ENCODE data around the gene ARHGEF11. TPM values are rescaled to one million over a fixed set of nuclear protein-coding genes. Genes with fewer than 3 reads are reported as not detected.

ARHGEF11 gene
- total and polyA plus RNA-seq, 10 donors, result 3.4 to 65.3 (median 42.7) TPM

- 71 to 88% (median 77%) methylated on average over 2 of the region's 2 CpGs for WGBS, 5 donors
- Histone ChIP-seq H3K27ac (no peak overlapping the region), H3K4me1 (no peaks in the 10 kb centered on the region), H3K36me3 (peaks cover 0 to 8% (median 0%) of the 10 kb centered on the region in 6 donors), H3K27me3 (replicated peaks in 1 of 7) (no peaks in the 10 kb centered on the region), H3K9me3 (no peaks in the 10 kb centered on the region), H3K4me3 (no peak overlapping the region)
- TF ChIP-seq POLR2AphosphoS5 (IDR thresholded peaks at IDR 0.05), result no peak
- TF ChIP-seq CTCF (IDR thresholded peaks at IDR 0.05 in 8 of 11, conservative IDR thresholded peaks at IDR 0.05 in 3 of 11), result no peak
- TF ChIP-seq POLR2A (IDR thresholded peaks at IDR 0.05), result no peak
- intact Hi-C loops (cut with DNase I; ENCODE audit: low total_unique reads), result no loop called here
- DNase-seq, result no peak
Observed at GRCh38 chr1:156994277-156994676, 51.3 kb downstream of the ARHGEF11 start.

GRCh38 chr1:156993426-156994147, 52.0 kb downstream of the ARHGEF11 start:
- H3K9me3 ChIP-seq, result no peaks in the 10 kb centered on the region
- no peaks in the 10 kb centered on the region for H3K27me3 ChIP-seq (replicated peaks in 1 of 7)
- no peak overlapping the region for H3K4me3 ChIP-seq
- no peak overlapping the region for H3K27ac ChIP-seq
- TF ChIP-seq POLR2A (IDR thresholded peaks at IDR 0.05) (no peak), CTCF (IDR thresholded peaks at IDR 0.05 in 8 of 11, conservative IDR thresholded peaks at IDR 0.05 in 3 of 11) (no peak)
- intact Hi-C loops (cut with DNase I; ENCODE audit: low total_unique reads), result no loop called here
- no peaks in the 10 kb centered on the region for H3K4me1 ChIP-seq
- DNase-seq, result no peak
- 89 to 94% (median 91%) methylated on average over 6 of the region's 6 CpGs for WGBS, 5 donors
- H3K36me3 ChIP-seq, result peaks cover 0 to 8% (median 0%) of the 10 kb centered on the region in 6 donors

DNA sequence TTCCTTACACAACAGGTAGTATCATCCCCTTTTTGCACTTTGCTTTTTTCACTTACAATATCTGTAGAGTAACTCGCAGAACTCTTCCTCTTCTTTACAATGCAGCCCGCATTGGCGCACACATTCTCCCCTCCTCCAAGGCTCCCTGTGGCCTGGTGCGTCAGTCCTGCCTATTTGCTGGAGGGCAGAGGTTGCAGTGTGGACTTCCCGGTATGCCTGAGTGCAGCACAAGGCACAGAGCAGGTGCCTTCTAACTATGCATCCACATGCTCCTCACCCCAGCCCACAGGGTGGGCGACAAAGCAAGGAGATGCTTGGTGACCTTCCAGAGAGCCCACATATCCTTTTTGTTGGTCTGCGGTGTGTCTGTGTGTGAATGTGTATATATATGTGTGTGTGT, 53.3 kb downstream of the ARHGEF11 start:
- no peak for DNase-seq
- 91 to 96% (median 95%) methylated on average over 7 of the region's 7 CpGs for WGBS, 5 donors

More for the DNA sequence above, 53.3 kb downstream of the ARHGEF11 start:
- no peaks in the 10 kb centered on the region for H3K9me3 ChIP-seq
- H3K4me1 ChIP-seq, result no peaks in the 10 kb centered on the region
- no peak overlapping the region for H3K27ac ChIP-seq
- TF ChIP-seq POLR2A (IDR thresholded peaks at IDR 0.05), result no peak
- TF ChIP-seq CTCF (IDR thresholded peaks at IDR 0.05 in 8 of 11, conservative IDR thresholded peaks at IDR 0.05 in 3 of 11), result no peak
- no peak for TF ChIP-seq POLR2AphosphoS5 (IDR thresholded peaks at IDR 0.05)
- H3K4me3 ChIP-seq, result no peak overlapping the region
- no peaks in the 10 kb centered on the region for H3K27me3 ChIP-seq (replicated peaks in 1 of 7)
- H3K36me3 ChIP-seq, result peaks cover 0 to 8% (median 0%) of the 10 kb centered on the region in 6 donors
- intact Hi-C loops (cut with DNase I; ENCODE audit: low total_unique reads), result no loop called here

Data from spleen (tissue), 11 donors.